CD4-positive, alpha-beta T cell treated with Interleukin-17A for 1 hour (primary cell): ENCODE measurements around the gene UTP14C.
"Not testable (repeated sequence)": the region's sequence is repeated elsewhere in the genome, so short reads cannot be mapped to it uniquely, and the experiment has no call there.

ENCODE experiments used
- DNase-seq: peaks from one replicate; pipeline ENCODE4 v3.0.0-alpha.2; 2020

The UTP14C gene, protein sequence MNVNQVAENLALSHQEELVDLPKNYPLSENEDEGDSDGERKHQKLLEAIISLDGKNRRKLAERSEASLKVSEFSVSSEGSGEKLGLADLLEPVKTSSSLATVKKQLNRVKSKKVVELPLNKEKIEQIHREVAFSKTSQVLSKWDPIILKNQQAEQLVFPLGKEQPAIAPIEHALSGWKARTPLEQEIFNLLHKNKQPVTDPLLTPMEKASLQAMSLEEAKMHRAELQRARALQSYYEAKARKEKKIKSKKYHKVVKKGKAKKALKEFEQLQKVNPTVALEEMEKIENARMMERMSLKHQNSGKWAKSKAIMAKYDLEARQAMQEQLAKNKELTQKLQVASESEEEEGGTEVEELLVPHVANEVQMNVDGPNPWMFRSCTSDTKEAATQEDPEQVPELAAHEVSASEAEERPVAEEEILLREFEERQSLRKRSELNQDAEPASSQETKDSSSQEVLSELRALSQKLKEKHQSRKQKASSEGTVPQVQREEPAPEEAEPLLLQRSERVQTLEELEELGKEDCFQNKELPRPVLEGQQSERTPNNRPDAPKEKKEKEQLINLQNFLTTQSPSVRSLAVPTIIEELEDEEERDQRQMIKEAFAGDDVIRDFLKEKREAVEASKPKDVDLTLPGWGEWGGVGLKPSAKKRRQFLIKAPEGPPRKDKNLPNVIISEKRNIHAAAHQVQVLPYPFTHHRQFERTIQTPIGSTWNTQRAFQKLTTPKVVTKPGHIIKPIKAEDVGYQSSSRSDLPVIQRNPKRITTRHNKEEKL

DNA sequence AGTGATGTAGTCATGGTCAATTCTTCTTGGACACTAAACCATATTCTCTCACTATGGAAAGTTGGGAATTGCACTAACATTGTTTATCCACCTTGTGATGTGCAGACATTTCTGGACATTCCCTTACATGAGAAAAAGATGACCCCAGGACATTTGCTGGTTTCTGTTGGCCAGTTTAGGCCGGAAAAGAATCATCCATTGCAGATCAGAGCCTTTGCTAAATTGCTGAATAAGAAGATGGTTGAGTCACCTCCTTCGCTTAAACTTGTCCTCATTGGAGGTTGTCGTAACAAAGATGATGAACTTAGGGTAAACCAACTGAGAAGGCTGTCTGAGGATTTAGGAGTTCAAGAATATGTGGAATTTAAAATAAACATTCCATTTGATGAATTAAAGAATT is at the start of gene UTP14C:
UTP14C (plus strand) TSS at position 211 of the 400 bp plus-strand sequence. CDS start 4,114 bp downstream, outside the sequence.
- no peak for DNase-seq

- no peak for DNase-seq
Measured at GRCh38 chr13:51976423-51976822, 48.1 kb upstream of the UTP14C start.

GRCh38 chr13:51976890-51977289 is 47.6 kb upstream of the UTP14C start:
- DNase-seq, result no peak

DNA sequence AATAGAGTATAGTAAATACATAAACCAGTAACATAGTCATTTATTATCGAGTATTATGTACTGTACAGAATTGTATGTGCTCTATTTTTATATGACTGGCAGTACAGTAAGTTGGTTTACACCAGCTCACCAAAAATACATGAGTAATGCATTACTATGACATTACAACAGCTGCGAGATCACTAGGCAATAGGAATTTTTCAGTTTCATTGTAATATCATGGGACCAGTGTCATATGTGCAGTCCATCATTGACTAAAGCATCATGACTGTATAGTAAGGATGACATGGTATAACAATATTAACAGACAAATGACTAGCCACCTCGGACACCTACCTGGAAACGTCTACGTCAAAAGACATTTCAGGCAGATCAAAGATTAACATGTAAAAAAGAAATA is 46.9 kb upstream of the UTP14C start:
- no peak for DNase-seq

GRCh38 chr13:51978796-51979556 is 45.5 kb upstream of the UTP14C start:
- no peak for DNase-seq

GRCh38 chr13:51980908-51981307 is 43.6 kb upstream of the UTP14C start:
- no peak for DNase-seq

DNA sequence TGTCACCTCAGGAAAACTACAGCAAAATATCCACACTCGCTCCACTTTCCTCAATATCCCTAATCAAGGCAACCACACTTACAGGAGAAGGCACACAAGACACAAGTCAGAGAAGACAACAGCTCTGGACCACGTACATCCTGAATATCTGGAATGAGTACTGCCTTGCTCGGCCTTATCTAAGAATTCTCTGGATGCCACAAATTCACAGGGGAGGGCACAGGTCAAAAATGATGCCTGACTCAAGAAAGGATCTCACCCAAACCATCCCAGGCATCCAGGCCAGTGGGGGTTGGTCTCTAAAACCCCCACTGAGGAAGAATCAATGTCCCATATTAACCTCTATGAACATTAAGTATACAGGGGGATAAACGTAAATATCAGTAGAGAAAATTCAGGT is 43.1 kb upstream of the UTP14C start:
- DNase-seq, result no peak

DNA sequence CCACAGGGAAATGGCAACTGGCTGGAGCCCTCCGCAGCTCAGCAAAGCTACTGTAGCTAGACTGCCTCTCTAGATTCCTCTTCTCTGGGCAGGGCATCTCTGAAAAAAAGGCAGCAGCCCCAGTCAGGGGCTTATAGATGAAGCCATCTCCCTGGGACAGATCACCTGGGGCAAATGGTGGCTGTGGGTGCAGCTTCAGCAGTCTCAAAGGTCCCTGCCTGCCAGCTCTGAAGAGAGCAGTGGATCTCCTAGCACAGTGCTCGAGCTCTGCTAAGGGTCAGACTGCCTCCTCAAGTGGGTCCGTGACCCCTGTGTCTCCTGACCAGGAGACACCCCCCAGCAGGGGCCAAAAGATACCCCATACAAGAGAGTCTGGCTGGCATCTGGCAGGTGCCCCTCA is 41.2 kb upstream of the UTP14C start:
- not testable (repeated sequence) for DNase-seq

DNA sequence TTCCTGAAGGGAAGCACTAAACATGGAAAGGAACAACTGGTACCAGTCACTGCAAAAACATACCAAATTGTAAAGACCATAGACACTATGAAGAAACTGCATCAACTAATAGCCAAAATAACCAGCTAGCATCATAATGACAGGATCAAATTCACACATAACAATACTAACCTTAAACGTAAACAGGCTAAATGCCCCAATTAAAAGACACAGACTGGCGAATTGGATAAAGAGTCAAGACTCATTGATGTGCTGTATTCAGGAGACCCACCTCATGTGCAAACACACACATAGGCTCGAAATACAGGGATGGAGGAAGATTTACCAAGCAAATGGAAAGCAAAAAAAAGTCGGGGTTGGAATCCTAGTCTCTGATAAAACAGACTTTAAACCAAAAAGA is 39.6 kb upstream of the UTP14C start:
- not testable (repeated sequence) for DNase-seq

DNA sequence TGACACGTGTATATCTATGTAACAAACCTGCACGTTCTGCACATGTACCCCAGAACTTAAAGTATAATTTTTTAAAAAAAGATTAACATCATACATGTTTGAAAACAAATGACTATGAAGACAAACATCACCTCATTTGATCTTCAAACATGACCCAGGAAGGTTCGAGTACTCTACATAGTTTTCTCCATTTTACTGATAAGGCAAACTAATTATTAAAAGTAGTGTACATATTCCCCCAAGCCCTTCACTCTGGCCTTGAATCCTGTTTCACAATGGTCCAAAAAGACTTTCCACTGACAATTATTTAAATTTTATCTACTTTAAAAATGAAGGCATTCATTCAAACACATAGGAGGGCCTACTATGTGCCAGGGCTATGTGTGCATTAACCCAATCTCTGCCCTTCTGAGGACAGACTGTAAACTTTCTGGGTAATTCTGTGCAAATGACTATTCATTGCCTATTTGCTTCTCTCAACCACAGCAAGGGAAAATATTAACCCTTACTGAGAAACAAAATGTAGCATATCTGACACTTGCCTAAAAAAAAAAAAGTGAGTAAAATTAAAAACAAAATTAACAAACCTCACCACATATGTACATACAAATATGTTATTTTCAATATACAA is 35.4 kb upstream of the UTP14C start:
- no peak for DNase-seq

DNA sequence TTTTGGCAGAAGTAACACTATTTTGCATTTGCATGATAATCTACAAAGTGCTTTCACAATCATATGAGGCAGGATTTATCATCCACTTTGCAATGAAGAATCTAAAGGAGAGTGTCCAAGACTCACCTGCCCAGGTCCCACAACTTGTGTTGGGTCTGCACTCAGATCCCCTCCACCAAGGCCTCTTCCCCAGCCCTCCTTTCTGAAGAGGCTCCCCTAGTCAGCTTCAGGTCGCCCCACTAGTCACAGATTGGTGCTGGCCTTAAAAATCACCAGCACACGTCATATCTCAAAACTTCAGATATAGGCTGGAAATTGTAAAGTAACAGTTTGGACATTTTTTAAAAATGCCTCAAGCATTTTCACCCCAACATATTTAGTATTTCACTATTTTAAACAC is 30.8 kb upstream of the UTP14C start:
- no peak for DNase-seq

DNA sequence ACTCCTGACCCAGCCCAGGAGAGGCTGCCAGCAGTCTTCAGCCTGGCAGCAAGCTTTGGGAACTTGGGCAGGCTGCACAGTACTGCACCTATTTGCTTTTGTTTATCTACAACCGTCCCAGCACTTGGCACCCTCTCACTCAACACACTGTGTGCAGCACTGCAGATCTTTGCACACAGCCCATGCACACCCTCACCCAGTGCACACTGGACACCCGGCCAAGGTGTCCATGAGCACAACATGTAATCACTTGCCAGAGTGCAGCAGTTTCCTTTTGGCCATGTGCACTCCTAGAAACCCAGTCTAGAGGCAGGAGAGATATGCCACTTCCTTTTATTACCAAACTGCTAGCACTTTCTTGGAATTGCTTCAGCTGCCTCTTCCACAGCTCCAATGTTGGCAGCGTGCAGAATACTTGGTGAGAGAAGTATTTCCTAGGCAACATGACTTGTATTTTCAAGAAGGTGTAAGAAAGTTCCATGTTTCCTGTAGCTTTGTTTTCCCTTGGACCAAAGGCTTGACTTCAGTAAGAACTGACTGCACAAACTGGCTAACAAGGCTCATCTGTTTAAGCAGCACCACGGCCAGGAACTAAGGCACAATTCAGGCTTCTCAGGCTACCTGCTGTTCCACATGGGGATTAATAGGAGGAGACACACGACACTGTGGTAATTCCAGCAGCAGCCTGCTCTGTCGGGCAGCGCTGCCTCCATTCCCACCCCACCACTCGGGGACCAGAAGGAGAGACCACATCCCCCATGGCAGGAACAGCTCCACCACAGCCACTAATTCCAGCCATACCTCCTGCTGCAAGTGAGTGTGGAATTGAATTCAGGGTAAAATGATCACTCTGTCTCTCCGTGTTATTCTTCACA is 28.6 kb upstream of the UTP14C start:
- DNase-seq, result no peak

DNA sequence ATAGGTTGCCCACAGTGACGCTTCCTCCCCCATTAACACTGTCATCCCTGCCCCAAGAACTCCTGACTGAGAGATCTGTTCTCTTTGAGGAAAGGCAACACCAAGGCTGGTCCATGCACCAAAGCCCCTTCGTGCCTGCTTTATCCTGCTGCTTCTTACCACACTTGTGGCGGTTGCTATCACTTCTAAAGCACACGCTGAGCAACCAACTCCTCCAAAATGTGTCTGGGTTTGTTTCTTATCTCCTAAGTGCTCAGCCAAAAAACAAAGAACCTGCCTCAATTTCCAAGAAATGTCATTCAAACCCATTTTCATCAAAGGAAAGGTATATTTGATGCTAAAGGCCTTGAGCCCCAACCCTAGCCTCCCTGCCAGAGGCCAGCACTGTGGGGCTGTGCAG is 27.9 kb upstream of the UTP14C start:
- DNase-seq, result no peak

GRCh38 chr13:51997186-51997585 is 27.3 kb upstream of the UTP14C start:
- DNase-seq, result no peak

- DNase-seq, result no peak
Measured at GRCh38 chr13:51997641-51998330, 26.7 kb upstream of the UTP14C start.

DNA sequence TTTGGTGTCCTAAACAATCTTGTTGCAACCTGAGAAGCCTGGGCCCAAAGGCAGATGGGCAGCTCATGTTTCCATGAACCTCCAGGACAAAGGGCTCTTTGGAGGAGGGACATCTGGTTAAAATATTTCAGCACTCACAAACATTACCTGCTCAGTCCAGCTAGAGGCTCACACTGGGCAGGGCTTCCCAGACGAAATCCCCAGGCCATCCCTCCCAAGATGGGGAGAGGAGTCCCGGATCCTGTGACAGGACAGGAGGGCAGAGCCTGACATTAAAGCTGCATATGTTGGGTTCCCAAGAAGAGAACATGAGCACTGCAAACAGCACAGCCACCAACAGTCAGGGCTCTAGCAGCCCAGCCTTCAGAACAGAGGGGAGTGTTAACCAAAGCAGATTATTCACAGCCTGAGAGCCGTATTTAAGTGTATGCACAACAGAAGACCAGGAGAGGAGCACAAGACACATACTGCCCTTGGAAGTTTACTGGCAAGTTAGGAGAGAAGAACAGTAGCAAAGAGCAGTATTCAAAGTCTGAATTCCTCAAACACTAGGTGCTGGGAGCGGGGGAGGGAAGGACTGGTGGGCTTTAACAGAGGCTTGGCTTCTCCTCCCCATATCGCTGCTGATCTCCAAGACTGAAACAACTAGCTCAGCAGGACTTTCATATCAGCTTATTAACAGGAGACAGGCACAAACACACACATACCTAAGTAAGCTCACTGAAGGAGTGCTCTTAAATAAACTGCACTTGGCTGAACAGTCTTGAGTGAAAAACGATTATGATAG is 25.6 kb upstream of the UTP14C start:
- no peak for DNase-seq

DNA sequence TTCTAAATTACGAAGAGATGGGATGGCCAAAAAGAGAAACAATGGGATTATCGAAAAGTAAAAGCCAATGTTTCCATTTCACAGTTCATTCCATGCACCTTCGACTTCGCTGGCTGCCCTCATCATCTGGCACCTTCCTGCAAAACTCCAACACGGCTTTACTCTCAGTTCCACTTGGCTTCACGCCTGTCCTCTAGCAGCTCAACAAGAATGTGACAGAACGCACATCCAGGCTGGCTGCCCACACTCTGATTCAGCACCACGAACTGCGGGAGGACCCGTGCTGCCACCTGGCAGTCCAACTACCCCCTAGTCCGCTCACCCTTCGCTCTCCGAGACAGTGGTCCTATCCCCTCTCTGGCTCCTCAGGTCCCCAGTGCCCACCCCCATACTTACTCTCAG is 25.0 kb upstream of the UTP14C start:
- no peak for DNase-seq

DNA sequence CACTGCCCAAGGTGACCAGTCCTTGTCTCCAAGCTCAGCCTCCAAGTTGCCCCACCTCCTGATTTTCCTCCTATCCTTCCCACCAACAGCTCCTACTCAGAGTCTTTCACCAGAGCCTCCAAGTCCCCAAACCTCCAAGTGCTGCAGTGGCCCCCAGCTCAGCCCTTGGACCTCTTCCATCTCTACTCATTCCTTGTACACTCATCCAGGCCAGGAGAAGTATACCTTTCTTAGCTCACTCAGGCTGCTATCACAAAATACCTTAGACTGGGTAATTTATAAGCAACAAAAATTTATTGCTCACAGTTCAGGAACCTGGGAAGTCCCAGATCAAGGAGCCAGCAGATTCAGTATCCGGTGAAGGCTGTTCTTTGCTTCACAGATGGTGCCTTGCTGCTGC is 24.6 kb upstream of the UTP14C start:
- no peak for DNase-seq

DNA sequence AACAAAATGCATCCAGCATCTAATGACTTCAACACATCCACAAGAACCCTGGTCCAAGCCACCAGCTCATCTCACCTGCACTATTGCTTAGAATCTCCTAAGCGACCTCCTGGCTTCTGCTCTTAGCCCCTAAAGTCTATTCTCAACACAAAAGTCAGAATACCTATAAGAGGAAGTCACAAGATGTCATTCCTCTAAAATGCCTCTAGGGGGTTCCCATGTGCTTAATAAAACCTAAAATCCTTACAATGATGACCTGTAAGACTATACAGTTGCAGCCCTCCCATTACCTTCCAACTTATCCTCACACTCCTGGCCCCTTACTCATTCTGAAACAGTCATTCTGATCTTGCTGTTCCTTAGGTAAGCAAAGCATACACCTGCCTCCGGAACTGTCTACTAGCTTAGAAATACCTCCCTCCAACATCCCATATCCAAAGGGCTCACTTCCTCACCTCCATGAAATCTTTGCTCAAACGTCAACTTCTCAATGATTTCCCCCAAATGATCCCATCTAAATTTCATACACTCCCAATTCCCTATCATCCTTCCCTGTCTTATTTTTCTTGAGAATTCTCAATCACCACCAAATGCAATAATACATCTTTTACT is 23.3 kb upstream of the UTP14C start:
- DNase-seq, result peak; percentile 54

DNA sequence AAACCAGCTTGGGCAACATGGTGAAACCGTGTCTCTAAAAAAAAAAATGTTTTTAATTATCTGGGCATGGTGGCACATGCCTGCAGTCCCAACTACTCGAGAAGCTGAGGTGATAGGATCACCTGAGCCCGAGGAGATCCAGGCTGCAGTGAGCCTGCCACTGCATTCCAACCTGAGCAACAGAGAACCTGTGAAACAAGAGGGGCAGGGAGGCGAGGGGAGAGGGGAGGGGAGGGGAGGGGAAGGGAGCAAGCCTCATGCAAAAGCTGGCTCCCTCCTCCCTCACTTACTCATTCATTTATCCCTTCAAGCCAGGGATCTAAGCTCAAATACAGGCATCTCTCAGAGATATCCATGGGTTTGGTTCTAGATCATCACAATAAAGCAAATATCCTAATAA is 22.1 kb upstream of the UTP14C start:
- no peak for DNase-seq
